HUES6 (cell line): ENCODE results near the gene PLA2G4D.

Source experiments
- H3K27ac ChIP-seq: 2 replicates; pipeline ENCODE4 v1.7.0; 2013; ENCODE audit warnings: low read depth, mild to moderate bottlenecking, low read length, inconsistent platforms
- H3K27me3 ChIP-seq: 2 replicates; pipeline ENCODE4 v1.6.1; 2013; ENCODE audit warnings: low read length; ENCODE audit not compliant: control insufficient read depth, insufficient read depth
- H3K36me3 ChIP-seq: 2 replicates; pipeline ENCODE4 v1.6.1; 2013; ENCODE audit warnings: low read length; ENCODE audit not compliant: control insufficient read depth, insufficient read depth
- H3K4me1 ChIP-seq: 2 replicates; pipeline ENCODE4 v1.6.1; 2013; ENCODE audit warnings: low read length; ENCODE audit not compliant: control insufficient read depth, insufficient read depth
- H3K4me3 ChIP-seq: 2 replicates; pipeline ENCODE4 v1.5.1; 2013; ENCODE audit warnings: low read depth, low read length
- H3K9ac ChIP-seq: one replicate; pipeline ENCODE4 v1.6.1; 2013; ENCODE audit warnings: mild to moderate bottlenecking, low read length
- H3K9me3 ChIP-seq: 2 replicates; pipeline ENCODE4 v1.6.1; 2013; ENCODE audit warnings: low read depth, low read length; ENCODE audit not compliant: control insufficient read depth, insufficient read depth

Gene PLA2G4D

GRCh38 chr15:42090370-42090769 lies 4.0 kb downstream of the PLA2G4D start:
- no peaks in the 10 kb centered on the region for H3K27me3 ChIP-seq
- no peak overlapping the region for H3K27ac ChIP-seq
- peaks cover 37% of the 10 kb centered on the region for H3K4me1 ChIP-seq
- H3K9ac ChIP-seq: no peak overlapping the region
- H3K36me3 ChIP-seq: no peaks in the 10 kb centered on the region
- no peaks in the 10 kb centered on the region for H3K9me3 ChIP-seq
- no peak overlapping the region for H3K4me3 ChIP-seq

GRCh38 chr15:42089942-42090341 lies 4.4 kb downstream of the PLA2G4D start:
- Histone ChIP-seq H3K27me3 (no peaks in the 10 kb centered on the region), H3K4me1 (peaks cover 40% of the 10 kb centered on the region), H3K9me3 (no peaks in the 10 kb centered on the region), H3K27ac (no peak overlapping the region), H3K36me3 (no peaks in the 10 kb centered on the region), H3K4me3 (no peak overlapping the region), H3K9ac (no peak overlapping the region)

- Histone ChIP-seq H3K27ac (no peak overlapping the region), H3K4me1 (peaks cover 42% of the 10 kb centered on the region), H3K9me3 (no peaks in the 10 kb centered on the region), H3K36me3 (no peaks in the 10 kb centered on the region), H3K9ac (no peak overlapping the region), H3K4me3 (no peak overlapping the region), H3K27me3 (no peaks in the 10 kb centered on the region)
These were observed 5.3 kb downstream of the PLA2G4D start for GRCh38 chr15:42088801-42089640.

GRCh38 chr15:42087926-42088800 lies 6.2 kb downstream of the PLA2G4D start:
- no peak overlapping the region for H3K9ac ChIP-seq
- H3K4me1 ChIP-seq: peaks cover 38% of the 10 kb centered on the region
- no peaks in the 10 kb centered on the region for H3K36me3 ChIP-seq
- no peak overlapping the region for H3K4me3 ChIP-seq
- H3K9me3 ChIP-seq: no peaks in the 10 kb centered on the region
- no peak overlapping the region for H3K27ac ChIP-seq
- no peaks in the 10 kb centered on the region for H3K27me3 ChIP-seq

- Histone ChIP-seq H3K4me3 (no peak overlapping the region), H3K9me3 (no peaks in the 10 kb centered on the region), H3K9ac (no peak overlapping the region), H3K27me3 (no peaks in the 10 kb centered on the region), H3K36me3 (no peaks in the 10 kb centered on the region), H3K27ac (no peak overlapping the region), H3K4me1 (peaks cover 31% of the 10 kb centered on the region)
These were observed 6.9 kb downstream of the PLA2G4D start for GRCh38 chr15:42087460-42087859.

GRCh38 chr15:42085721-42086120 lies 8.6 kb downstream of the PLA2G4D start:
- Histone ChIP-seq H3K4me1 (peaks cover 22% of the 10 kb centered on the region), H3K27ac (no peak overlapping the region), H3K9me3 (no peaks in the 10 kb centered on the region), H3K27me3 (no peaks in the 10 kb centered on the region), H3K9ac (no peak overlapping the region), H3K36me3 (no peaks in the 10 kb centered on the region), H3K4me3 (no peak overlapping the region)

GRCh38 chr15:42085236-42085605 lies 9.1 kb downstream of the PLA2G4D start:
- Histone ChIP-seq H3K36me3 (no peaks in the 10 kb centered on the region), H3K27me3 (no peaks in the 10 kb centered on the region), H3K4me1 (peaks cover 22% of the 10 kb centered on the region), H3K4me3 (no peak overlapping the region), H3K9me3 (no peaks in the 10 kb centered on the region), H3K27ac (no peak overlapping the region), H3K9ac (no peak overlapping the region)

- Histone ChIP-seq H3K9me3 (no peaks in the 10 kb centered on the region), H3K4me1 (peaks cover 25% of the 10 kb centered on the region), H3K36me3 (no peaks in the 10 kb centered on the region), H3K27ac (no peak overlapping the region), H3K9ac (no peak overlapping the region), H3K4me3 (no peak overlapping the region), H3K27me3 (no peaks in the 10 kb centered on the region)
These were observed 9.7 kb downstream of the PLA2G4D start for GRCh38 chr15:42084465-42085235.

- no peak overlapping the region for H3K9ac ChIP-seq
- H3K27ac ChIP-seq: no peak overlapping the region
These were observed 10.4 kb downstream of the PLA2G4D start for GRCh38 chr15:42083916-42084315.

GRCh38 chr15:42083605-42083908 lies 10.8 kb downstream of the PLA2G4D start:
- Histone ChIP-seq H3K9me3 (no peaks in the 10 kb centered on the region), H3K27ac (no peak overlapping the region), H3K4me3 (no peak overlapping the region), H3K27me3 (no peaks in the 10 kb centered on the region), H3K36me3 (no peaks in the 10 kb centered on the region), H3K4me1 (peaks cover 32% of the 10 kb centered on the region), H3K9ac (no peak overlapping the region)

More at GRCh38 chr15:42083916-42084315, 10.4 kb downstream of the PLA2G4D start:
- Histone ChIP-seq H3K27me3 (no peaks in the 10 kb centered on the region), H3K36me3 (no peaks in the 10 kb centered on the region), H3K9me3 (no peaks in the 10 kb centered on the region), H3K4me3 (no peak overlapping the region), H3K4me1 (peaks cover 32% of the 10 kb centered on the region)
